Subcutaneous adipose tissue (tissue), 4 donors: ENCODE data around the gene PARP14. TPM values are rescaled to one million over a fixed set of nuclear protein-coding genes. Genes with fewer than 3 reads are reported as not detected.

Experiments
- total RNA-seq, 4 donors: library from RNA; depleted of rRNA; stranded (reverse); fragments of >200 nt; gene quantifications; one replicate each; pipeline ENCODE4 v1.1.0, GENCODE V29; 2016
- TF ChIP-seq, protein P1 (sequence below): fragments of 450-650 bp; IDR thresholded peaks from one replicate; pipeline ENCODE4 v1.5.1; 2016; ENCODE audit warnings: low read depth, mild to moderate bottlenecking, control low read depth, antibody characterized with exemption, moderate library complexity

PARP14 gene
- total RNA-seq, 4 donors from 2014 or later: 65.2 to 107 (median 85.5) TPM

DNA sequence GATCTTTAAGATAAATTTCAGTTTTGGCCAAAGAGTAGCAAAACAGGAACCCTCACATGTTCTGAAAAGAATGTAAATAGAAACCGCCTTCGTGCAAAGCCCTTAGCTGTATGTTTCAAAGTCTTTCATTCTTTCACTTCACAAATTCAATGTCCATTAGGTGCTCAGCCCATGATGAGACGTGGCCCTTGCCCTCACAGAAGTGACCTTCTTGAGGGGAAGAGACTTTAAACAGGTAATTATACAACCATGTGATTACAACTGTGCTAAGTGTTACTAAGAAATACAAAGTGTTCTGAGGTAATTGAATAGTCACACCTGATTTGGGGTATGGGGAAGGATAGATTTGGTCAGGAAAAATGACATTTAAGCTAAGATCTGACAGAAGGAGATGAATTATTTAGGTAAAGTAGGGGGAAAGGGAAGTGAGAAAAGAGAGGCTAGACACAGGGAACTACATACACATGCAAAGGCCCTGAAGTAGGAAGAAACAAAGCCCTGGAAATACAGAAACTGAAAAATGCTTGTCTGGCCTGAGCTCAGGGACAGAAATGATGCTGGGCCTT is 93.4 kb downstream of the PARP14 start:
- TF ChIP-seq, protein P1, sequence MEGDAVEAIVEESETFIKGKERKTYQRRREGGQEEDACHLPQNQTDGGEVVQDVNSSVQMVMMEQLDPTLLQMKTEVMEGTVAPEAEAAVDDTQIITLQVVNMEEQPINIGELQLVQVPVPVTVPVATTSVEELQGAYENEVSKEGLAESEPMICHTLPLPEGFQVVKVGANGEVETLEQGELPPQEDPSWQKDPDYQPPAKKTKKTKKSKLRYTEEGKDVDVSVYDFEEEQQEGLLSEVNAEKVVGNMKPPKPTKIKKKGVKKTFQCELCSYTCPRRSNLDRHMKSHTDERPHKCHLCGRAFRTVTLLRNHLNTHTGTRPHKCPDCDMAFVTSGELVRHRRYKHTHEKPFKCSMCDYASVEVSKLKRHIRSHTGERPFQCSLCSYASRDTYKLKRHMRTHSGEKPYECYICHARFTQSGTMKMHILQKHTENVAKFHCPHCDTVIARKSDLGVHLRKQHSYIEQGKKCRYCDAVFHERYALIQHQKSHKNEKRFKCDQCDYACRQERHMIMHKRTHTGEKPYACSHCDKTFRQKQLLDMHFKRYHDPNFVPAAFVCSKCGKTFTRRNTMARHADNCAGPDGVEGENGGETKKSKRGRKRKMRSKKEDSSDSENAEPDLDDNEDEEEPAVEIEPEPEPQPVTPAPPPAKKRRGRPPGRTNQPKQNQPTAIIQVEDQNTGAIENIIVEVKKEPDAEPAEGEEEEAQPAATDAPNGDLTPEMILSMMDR: no peak

DNA sequence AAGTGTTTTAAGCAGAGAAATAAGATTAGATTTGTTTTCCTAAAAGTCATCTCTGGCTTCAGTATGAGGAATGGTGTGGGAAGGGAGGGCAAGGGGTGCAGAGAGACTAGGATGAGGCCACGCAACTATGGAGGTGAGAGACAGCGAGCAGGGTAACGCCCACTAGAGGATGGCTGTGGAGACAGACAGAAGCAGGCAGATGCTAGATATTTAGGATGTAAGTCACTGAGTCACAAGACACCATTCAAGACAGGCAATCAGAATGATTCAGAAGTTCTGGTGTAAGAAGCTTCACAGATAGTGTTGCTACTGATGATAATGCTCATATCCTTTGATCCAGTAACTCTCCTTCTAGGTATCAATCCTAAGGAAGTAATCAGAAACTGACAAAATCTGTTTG is 93.9 kb downstream of the PARP14 start:
- TF ChIP-seq, protein P1: no peak

DNA sequence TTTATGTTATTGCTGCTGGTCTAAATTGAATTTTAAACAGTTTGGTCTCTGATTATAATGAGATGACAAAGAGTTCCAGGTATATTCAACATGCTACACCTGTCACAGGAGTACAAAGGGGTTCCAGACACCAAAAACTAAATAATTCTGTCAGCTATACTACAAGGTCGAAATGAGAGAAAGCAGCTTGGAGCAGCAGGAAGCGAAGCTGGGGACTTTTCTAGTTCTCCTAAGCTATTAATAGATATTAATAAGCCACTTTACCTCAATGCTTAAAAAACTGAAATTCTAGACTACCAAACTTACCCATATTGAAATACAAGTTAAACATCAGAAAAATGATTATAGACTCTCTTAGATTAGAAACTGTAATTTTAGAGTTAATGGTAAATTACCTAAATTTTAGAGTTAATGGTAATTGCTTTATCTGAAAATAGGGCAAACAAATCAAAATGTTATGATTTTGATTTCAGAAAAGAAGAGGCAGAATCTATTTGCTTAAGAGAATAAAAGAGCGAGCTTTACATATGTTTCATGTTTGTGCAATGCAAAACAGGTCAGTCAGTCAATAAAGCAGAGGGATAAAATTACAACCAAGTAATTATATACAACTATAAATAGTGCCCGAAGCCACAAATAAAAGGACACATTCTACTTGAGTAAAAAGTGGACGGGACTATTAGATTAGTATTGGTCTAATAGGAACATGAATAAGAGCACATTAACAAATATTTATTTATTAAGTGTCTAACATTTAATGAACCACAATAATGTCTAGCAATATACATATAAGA is 96.2 kb downstream of the PARP14 start:
- TF ChIP-seq, protein P1: no peak

DNA sequence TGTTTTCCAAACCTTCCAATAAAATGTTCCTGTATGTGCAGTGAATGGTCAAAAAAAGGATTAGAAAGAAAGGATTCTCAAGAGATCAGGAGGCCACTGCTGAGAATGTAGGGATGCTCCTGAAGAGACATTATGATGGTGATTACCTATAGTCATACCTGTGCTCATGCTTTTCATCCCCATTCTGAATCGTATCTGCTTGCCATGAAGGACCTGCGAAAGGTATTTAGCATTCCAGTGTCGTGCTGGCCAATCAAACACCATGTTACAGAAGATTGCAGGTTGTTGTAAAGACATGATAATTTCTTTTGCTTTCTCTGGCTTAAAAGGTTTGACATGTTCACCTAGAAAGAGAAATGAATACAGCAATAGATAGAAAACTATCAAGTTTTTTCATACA is 96.9 kb downstream of the PARP14 start:
- TF ChIP-seq, protein P1: no peak

Other genes with a start within 250 kb of the PARP14 start
- 10 to 100 TPM; 35.9 to 54.8 (median 42.4) TPM for gene KPNA1, start 165.9 kb upstream of the PARP14 start, total RNA-seq
- 10 to 100 TPM; 23.6 to 50.7 (median 31.3) TPM for gene PARP9, start 116.5 kb upstream of the PARP14 start, total RNA-seq
- 10 to 100 TPM; 22.0 to 33.0 (median 26.3) TPM for gene DTX3L, start 116.5 kb upstream of the PARP14 start, total RNA-seq
- 10 to 100 TPM in 2 of 4 donors, 1 to 10 TPM in 2; 4.9 to 20.7 (median 8.0) TPM for gene PARP15, start 103.2 kb upstream of the PARP14 start, total RNA-seq
- gene HSPBAP1, start 113.0 kb downstream of the PARP14 start, total RNA-seq: 10 to 100 TPM in 3 of 4 donors, 1 to 10 TPM in 1; 8.1 to 24.0 (median 20.6) TPM
- gene SLC49A4, start 114.2 kb downstream of the PARP14 start, total RNA-seq: 10 to 100 TPM; 21.1 to 27.1 (median 23.2) TPM